Muscle of arm (tissue), 12 donors: Measurements from ENCODE around the gene SAP25. TPM values are rescaled to one million over a fixed set of nuclear protein-coding genes. Genes with fewer than 3 reads are reported as not detected.
"Not testable (repeated sequence)": the region's sequence is repeated elsewhere in the genome, so short reads cannot be mapped to it uniquely, and the experiment has no call there.

ENCODE experiments used
- DNase-seq: peaks from one replicate; pipeline ENCODE4 v3.0.0-alpha.2; 2013
- polyA plus RNA-seq, 12 donors: library from polyadenylated mRNA; unstranded; fragments of 120-200 nt; gene quantifications; one replicate each; pipeline ENCODE4 v1.2.1, GENCODE V29; 2013; ENCODE audit not compliant: insufficient read length in 12 of 12

SAP25 gene
- polyA plus RNA-seq, 12 donors, result 1.5 to 10.1 (median 2.8) TPM; not detected in 2

GRCh38 chr7:100577507-100577906 lies 3.8 kb upstream of the SAP25 start:
- no peak for DNase-seq

DNA sequence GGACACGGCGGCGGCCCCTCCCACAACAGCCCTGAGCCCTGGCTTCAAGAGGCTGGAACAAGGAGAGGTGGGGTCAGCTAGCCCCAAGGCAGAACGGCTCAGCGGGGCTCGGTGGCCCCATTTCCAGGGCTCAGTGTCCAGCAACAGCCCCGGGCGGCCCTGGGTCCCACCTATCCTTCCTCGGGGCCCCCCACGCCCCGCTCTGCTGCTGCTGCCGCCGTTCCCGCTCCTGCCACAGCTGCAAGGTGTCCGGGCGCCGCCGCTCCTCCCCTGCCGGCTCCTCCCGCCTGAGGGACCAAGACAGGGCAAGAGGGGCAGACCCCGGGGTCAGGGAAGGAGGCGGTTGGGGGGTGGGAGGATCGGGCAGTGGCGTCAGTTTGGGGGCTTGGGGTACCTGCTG lies 3.4 kb upstream of the SAP25 start:
- DNase-seq, result no peak

GRCh38 chr7:100576384-100576993 lies 2.8 kb upstream of the SAP25 start:
- no peak for DNase-seq

DNA sequence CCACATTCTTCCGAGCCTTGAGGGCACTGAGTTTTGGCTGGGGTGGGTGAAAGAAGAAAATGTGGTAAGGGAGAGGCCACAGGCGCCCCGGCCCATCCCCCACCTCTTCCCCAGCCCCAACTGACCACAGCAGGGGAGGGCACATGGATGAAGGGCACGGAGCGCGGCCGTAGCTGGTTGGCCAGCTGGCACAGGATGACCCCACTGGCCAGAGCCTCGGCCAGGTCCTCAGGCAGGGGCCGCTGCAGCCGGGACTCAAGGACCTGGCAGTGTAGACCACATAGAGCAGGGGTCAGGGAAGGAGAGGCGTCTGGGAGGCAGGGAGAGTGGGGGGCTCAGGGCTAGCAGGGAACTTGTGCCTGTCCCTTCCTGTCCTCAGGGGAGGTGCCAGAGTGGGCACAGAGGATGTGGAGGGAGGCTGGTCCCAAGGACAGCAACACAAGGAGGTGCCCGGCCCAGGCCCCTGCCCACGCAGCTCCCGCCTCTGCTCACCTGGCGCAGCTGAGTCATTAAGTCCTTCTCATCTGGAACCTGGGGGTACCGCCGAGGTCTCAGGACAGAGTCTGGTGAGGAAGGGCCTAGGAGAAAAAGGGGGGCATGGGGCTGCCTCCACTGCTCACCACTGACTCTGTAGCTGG lies 2.2 kb upstream of the SAP25 start:
- no peak for DNase-seq

GRCh38 chr7:100575206-100575631 lies 1.5 kb upstream of the SAP25 start:
- DNase-seq, result no peak

DNA sequence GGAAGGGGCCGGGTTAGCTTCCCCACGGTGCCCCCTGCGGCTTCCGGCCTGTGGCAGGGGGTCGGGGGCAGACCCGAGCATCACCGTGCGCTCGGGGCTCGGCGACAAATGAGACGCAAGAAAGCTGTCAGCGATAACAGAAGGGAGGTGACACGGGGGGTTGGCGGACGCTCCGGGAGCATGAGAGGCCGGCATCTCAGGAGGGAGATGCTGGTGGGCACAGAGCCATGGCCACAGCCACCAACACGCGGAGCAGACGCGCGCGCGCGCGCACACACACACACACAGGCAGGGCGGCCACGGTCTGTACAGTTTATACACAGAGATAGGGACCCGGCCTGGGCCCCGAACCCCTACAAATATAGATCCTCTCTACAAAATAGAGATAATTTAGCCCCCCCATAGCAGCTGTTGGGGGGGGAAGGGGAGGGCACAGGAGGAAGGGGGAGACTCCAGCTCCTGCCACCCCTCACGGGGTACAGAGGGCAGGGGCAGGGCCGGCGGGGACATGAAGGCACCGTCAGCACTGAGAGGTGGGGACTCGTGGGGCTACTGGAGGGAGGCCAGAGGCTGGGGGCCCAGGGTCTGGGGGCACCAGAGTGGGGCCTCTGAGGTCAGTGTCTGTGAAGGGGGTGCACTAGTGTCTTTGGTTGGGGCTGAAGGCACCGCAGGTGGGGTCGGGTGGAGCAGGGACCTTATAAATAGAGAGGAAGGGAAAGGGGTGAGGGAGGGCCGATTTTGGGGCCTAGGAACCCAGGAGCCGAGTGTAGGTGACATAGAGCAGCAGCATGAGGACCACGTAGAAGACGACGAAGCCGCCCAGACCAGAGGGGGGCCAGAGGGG lies 884 bp upstream of the SAP25 start:
- no peak for DNase-seq

DNA sequence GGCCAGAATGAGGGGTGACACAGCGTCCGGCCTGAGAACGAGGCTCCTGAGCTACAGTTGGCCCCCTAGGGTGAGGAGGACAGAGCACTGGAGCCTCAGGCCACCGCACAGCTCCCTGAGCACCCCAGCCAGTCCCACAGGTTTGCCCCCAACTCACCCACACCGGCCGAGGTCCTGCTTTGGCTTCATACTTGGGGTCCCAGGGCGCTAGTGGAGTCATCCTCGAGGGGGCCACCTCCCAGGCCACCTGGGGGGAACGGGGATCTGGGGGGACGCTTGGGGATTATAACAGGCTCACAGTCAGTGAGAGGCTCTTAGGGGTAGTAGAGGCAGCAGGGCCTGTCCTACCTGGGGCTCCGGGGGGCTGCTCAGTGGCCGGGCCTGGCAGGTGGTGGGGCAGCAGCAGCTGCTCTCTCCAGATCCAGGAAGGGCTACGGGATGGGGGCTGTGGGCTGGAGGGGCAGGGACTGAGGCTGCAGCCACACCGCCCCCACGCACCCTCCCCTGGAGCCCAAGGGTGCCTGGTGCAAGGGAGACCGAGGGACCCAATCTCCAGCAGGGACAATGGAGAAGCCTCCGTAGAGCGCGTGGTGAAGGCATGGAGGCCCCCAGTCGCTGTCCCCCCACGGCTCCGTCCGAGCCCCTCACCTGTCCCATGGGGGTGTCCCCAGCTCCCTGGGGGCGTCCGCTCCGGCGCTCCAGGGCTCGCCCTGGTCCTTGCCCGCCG lies 588 bp downstream of the SAP25 start:
- DNase-seq, result no peak

DNA sequence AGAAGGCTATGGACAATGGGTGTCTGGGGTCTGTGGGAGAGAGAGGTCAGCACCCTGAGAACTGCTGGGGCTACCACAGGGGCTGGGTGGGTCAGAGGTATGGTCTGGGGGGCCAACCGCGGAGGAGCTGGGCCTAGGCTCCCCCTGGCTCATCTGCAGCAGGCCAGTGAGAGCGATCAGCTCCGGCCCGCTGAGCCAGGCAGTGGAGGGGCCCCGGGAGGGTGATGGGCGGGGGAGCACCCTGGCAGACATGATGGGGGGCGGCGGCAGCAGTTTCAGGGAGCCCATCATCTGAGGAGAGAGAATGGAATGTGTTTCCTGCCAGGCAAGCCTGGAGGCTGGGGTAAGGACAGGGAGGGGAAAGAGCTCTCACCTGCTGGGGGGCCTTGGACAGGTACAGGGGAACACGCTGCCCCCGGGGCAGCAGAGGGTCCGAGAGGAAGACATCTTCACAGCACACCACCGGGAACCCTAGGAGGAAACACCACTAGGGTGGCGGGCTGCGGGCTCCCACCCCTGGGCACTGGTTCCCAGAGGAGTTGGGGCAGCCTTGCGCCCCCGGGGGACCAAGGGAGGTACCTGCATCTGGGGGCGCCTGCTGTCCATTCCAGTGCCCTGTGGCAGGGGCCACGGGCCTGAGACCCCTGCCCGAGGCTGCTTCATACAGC lies 1.3 kb downstream of the SAP25 start:
- DNase-seq, result no peak

GRCh38 chr7:100571829-100572116 lies 1.9 kb downstream of the SAP25 start:
- no peak for DNase-seq

- no peak for DNase-seq
Observed at GRCh38 chr7:100570954-100571828, 2.5 kb downstream of the SAP25 start.

DNA sequence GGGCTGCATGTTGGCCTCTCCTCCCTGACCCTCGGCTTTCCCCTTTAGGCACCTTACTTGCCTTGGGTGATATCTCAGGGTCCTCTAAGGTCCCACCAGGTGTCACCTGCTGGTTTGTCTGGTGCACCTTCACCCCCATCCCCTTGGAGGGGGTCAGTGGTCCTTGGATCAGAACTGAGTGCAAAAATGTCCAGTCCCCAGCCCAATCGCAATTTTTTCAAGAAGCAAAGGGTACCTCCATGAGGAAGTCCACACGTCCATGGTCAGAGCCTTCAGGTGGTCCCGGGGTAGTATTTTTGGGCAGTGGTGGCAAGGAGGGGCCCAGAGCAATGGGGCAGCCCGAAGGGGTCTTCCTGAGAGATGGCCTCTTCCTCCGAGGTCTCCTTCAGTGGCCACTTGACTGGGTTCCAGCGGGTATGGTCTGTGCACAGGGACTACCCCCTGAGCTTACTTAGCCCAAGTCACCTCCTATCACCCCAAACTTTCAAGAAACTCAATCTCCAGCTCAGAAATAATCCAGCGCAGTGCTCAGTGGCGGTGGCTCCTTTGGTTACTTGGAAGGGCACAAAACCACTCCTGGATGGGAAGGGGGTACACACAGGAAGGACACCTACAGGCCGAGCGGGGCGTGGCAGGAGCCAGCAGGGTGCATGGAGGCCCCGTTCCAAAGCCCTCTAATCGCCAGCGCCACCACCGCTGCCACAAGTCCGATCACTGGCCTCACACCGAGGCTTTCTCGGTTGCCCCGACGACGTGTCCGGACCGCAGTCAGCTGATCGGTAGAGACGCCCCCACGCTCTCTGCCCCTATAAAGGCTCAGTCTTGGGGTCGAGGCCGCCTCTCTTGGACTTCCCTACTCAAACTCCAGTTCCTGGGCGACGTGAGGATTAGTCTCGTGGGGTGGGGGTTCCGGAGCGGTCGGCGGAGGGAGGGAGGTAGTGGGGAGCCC lies 4.5 kb downstream of the SAP25 start:
- DNase-seq, result peak; percentile 33

GRCh38 chr7:100568176-100568895 lies 5.4 kb downstream of the SAP25 start:
- DNase-seq, result no peak

DNA sequence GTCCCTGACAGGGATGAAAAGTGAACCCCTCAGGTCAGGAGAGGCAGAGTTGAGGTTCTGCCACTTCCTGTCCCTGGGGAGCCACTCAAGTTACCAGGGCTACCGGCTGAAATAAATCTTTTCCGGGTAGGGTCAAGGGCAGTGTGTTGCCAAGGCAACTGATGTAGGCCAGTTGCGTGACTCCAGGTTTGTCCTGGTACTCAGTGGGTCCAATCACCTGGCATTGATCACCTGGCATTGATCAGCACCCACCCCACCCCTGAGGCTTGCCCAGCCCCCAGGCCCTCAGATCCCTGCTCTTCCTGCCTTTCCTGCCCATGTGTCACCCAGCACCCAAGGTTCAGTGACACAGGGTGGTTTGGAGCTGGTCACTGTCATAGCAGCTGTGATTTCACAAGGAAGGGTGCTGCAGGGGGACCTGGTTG lies 5.9 kb downstream of the SAP25 start:
- no peak for DNase-seq

- DNase-seq, result no peak
Observed at GRCh38 chr7:100567031-100567730, 6.5 kb downstream of the SAP25 start.

DNA sequence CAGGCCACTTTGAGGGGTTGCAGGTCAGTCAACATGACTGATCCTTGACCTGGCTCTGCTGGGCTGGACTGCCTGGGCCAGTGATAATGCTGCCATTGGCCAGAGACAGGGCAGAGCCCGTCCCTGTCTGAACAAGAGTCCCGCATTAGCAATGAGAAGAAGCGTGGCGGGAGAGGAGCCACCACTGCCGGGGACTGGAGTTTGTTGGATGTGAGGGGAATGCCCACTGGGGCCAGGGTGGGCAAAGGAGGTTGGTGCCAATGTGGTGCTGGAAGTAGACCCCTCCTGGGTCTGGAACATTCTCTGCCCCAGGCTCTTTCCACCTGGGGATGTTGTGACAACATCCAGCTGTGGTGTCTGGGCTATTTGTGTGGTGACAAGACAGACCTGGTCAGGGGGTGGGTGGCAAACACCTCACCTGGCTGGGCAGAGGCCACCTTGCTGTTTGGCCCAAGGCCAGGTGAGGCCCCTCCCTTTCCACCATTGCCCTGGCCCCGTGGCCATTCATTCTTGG lies 7.6 kb downstream of the SAP25 start:
- DNase-seq, result no peak

DNA sequence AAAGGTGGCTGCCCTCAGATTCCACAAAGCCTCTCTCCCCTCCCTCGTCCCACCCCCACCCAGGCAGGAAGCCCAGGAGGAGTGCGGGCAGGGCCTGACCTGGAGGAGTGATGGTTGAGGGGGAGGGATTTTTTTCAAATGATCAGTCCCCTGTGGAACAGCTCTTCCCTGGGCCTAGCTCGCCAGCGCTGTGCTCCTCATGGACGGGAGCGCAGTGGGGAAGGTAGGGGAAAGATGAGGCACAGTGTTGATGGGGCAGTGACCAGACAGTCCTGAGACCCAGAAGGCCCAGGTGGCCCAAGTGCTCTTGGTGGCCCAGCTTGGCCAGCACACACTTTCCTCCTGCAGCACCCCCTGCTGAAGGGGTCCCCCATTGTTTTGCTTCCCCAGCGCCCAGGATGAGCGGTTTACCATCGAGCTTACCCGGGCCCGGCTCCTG lies 8.5 kb downstream of the SAP25 start:
- no peak for DNase-seq

- not testable (repeated sequence) for DNase-seq
Observed at GRCh38 chr7:100564405-100564804, 9.3 kb downstream of the SAP25 start.

DNA sequence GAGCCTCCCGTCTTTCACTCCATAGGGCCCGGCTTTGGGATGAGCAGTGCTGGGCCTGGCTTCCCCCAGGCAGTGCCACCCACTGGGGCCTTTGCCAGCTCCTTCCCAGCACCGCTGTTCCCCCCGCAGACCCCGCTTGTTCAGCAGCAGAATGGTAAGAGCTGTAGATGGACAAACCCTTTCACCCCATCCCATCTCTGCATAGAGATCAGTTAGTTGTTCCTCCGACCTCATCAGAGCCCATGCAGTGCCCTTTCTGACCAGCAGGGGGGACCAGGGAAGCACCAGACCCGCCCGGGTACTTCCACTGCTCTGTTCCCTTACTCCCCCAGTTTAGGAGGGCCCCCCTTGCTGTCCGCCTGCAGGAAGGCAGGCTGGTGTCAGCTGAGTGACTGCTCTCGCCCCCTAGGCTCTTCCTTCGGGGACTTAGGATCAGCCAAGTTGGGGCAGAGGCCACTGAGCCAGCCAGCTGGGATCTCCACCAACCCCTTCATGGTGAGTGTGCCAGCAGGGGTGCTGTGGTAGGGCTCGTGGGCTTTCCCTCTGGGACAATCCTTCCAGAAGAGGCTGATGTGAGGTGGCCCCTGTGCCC lies 9.8 kb downstream of the SAP25 start:
- DNase-seq, result peak; percentile 68
